ENCODE data around the gene PIANP. TPM values are rescaled to one million over a fixed set of nuclear protein-coding genes. Genes with fewer than 3 reads are reported as not detected.
"Not testable (repeated sequence)": the region's sequence is repeated elsewhere in the genome, so short reads cannot be mapped to it uniquely, and the experiment has no call there.

PIANP gene, protein sequence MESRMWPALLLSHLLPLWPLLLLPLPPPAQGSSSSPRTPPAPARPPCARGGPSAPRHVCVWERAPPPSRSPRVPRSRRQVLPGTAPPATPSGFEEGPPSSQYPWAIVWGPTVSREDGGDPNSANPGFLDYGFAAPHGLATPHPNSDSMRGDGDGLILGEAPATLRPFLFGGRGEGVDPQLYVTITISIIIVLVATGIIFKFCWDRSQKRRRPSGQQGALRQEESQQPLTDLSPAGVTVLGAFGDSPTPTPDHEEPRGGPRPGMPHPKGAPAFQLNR
- total RNA-seq, result not detected in 2 replicates

GRCh38 chr12:6700646-6701051, at the start of gene PIANP:
TSS of gene PIANP (minus strand) at chr12:6700815. CDS start at chr12:6698061, 2,754 bp downstream.
- TF ChIP-seq CTCF (IDR thresholded peaks at IDR 0.05; ENCODE audit: insufficient read depth, low read depth, low read length), result no peak
- peak; percentile 20 for DNase-seq (ENCODE audit: low read depth)
- H3K4me3 ChIP-seq (ENCODE audit: low read depth, low read length), result peak within 1 kb of the TSS; percentile 56

DNA sequence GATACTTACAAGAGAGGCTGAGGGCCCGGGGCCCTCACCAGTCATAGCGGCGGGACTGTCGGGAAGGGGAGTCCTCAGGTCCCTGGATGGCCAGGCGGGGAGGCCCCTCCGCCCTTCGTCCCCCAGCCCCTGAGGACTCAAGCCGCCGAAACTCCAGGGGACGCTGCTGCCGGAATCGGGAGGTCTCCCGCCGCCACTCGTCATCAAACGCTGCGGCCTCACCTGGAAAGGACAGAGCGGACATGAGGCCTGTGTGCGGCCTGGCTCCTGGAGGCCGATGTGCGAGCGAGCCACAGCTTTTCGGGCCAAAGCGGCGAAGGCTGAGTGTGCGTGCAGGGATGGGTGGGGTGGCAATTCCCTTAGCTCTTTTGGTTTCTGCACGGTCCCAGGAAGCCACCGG, 48.1 kb upstream of the PIANP start:
- H3K4me3 ChIP-seq (ENCODE audit: low read depth, low read length), result no peak overlapping the region
- no peak for TF ChIP-seq CTCF (IDR thresholded peaks at IDR 0.05; ENCODE audit: insufficient read depth, low read depth, low read length)
- DNase-seq (ENCODE audit: low read depth), result no peak

- no peak for TF ChIP-seq CTCF (IDR thresholded peaks at IDR 0.05; ENCODE audit: insufficient read depth, low read depth, low read length)
- no peak for DNase-seq (ENCODE audit: low read depth)
- no peak overlapping the region for H3K4me3 ChIP-seq (ENCODE audit: low read depth, low read length)
These were observed 46.6 kb upstream of the PIANP start for GRCh38 chr12:6747216-6747615.

- DNase-seq (ENCODE audit: low read depth), result no peak
- no peak for TF ChIP-seq CTCF (IDR thresholded peaks at IDR 0.05; ENCODE audit: insufficient read depth, low read depth, low read length)
- no peak overlapping the region for H3K4me3 ChIP-seq (ENCODE audit: low read depth, low read length)
These were observed 45.3 kb upstream of the PIANP start for GRCh38 chr12:6745741-6746525.

DNA sequence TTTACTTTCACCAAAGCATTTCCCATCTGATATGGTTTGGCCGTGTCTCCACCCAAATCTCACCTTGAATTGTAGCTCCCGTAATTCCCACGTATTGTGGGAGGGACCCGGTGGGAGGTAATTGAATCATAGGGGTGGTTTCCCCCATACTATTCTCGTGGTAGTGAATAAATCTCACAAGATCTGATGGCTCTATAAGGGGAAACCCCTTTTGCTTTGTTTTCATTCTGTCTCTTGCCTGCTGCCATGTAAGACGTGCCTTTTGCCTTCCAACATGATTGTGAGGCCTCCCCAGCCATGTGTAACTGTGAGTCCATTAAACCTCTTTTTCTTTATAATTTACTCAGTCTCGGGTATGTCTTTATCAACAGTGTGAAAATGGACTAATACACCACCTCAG, 42.7 kb upstream of the PIANP start:
- not testable (repeated sequence) for H3K4me3 ChIP-seq (ENCODE audit: low read depth, low read length); DNase-seq (ENCODE audit: low read depth)

- no peak overlapping the region for H3K4me3 ChIP-seq (ENCODE audit: low read depth, low read length)
- DNase-seq (ENCODE audit: low read depth), result no peak
- no peak for TF ChIP-seq CTCF (IDR thresholded peaks at IDR 0.05; ENCODE audit: insufficient read depth, low read depth, low read length)
These were observed 42.2 kb upstream of the PIANP start for GRCh38 chr12:6742834-6743233.

DNA sequence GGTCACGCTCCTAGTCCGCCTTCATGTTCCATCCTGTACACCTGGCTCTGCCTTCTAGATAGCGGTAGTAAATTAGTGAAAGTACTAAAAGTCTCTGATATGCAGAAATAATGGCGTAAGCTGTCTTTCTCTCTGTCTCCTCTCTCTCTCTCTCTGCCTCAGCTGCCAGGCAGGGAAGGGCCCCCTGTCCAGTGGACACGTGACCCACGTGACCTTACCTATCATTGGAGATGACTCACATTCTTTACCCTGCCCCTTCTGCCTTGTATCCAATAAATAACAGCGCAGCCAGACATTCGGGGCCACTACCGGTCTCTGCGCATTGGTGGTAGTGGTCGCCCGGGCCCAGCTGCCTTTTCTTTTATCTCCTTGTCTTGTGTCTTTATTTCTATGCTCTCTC, 41.5 kb upstream of the PIANP start:
- DNase-seq (ENCODE audit: low read depth); H3K4me3 ChIP-seq (ENCODE audit: low read depth, low read length): not testable (repeated sequence)

GRCh38 chr12:6736754-6737153, 36.1 kb upstream of the PIANP start:
- H3K4me3 ChIP-seq (ENCODE audit: low read depth, low read length), result no peak overlapping the region
- no peak for TF ChIP-seq CTCF (IDR thresholded peaks at IDR 0.05; ENCODE audit: insufficient read depth, low read depth, low read length)
- DNase-seq (ENCODE audit: low read depth), result no peak

Measured in fibroblast of villous mesenchyme (primary cell).